GM18951 (cell line): ENCODE data around the gene RAB11FIP5.
"Not testable (repeated sequence)": the region's sequence is repeated elsewhere in the genome, so short reads cannot be mapped to it uniquely, and the experiment has no call there.

Source experiments
- POLR2A ChIP-seq: IDR thresholded peaks from 4 replicates; pipeline ENCODE4 v1.6.1; 2011; ENCODE audit warnings: mild to moderate bottlenecking; ENCODE audit not compliant: insufficient read length, insufficient read depth; ENCODE audit errors: extremely low read depth
- in situ Hi-C: fragments of 300-500 bp; cut with MboI; formaldehyde crosslinking; loops from one replicate; pipeline ENCODE4 v1.12.0; 2022; ENCODE audit warnings: low sequenced_read_pairs, mixed read lengths, inconsistent platforms; ENCODE audit not compliant: unreplicated experiment

Gene RAB11FIP5

GRCh38 chr2:73104933-73105332, 7.8 kb downstream of the RAB11FIP5 start:
- in situ Hi-C loops: no loop called here
- no peak for TF ChIP-seq POLR2A

- in situ Hi-C loops: no loop called here
Measured at GRCh38 chr2:73103018-73103542, 9.7 kb downstream of the RAB11FIP5 start.

GRCh38 chr2:73101626-73102256, 11.0 kb downstream of the RAB11FIP5 start:
- TF ChIP-seq POLR2A: no peak
- in situ Hi-C loops: no loop called here

More at GRCh38 chr2:73103018-73103542, 9.7 kb downstream of the RAB11FIP5 start:
- no peak for TF ChIP-seq POLR2A

GRCh38 chr2:73100956-73101355, 11.8 kb downstream of the RAB11FIP5 start:
- no peak for TF ChIP-seq POLR2A
- in situ Hi-C loops: no loop called here

- in situ Hi-C loops: no loop called here
- no peak for TF ChIP-seq POLR2A
Measured at GRCh38 chr2:73099486-73099885, 13.3 kb downstream of the RAB11FIP5 start.

- in situ Hi-C loops: no loop called here
Measured at GRCh38 chr2:73095910-73096309, 16.8 kb downstream of the RAB11FIP5 start.

GRCh38 chr2:73093601-73094218, 19.0 kb downstream of the RAB11FIP5 start:
- in situ Hi-C loops: not testable (repeated sequence)

More at GRCh38 chr2:73095910-73096309, 16.8 kb downstream of the RAB11FIP5 start:
- no peak for TF ChIP-seq POLR2A

GRCh38 chr2:73092146-73092783, 20.5 kb downstream of the RAB11FIP5 start:
- no peak for TF ChIP-seq POLR2A
- in situ Hi-C loops: no loop called here

- in situ Hi-C loops: no loop called here
- TF ChIP-seq POLR2A: no peak
Measured at GRCh38 chr2:73091696-73092095, 21.1 kb downstream of the RAB11FIP5 start.

- TF ChIP-seq POLR2A: no peak
- in situ Hi-C loops: no loop called here
Measured at GRCh38 chr2:73091164-73091563, 21.6 kb downstream of the RAB11FIP5 start.

GRCh38 chr2:73089270-73090030, 23.3 kb downstream of the RAB11FIP5 start:
- in situ Hi-C loops: loop anchor here (10.0 kb wide), 1 partner anchor 65 kb away; no protein-coding TSS in a partner anchor
- no peak for TF ChIP-seq POLR2A

- TF ChIP-seq POLR2A: no peak
- in situ Hi-C loops: loop anchor here (10.0 kb wide), 1 partner anchor 66 kb away; no protein-coding TSS in a partner anchor
Measured at GRCh38 chr2:73088703-73089102, 24.0 kb downstream of the RAB11FIP5 start.

GRCh38 chr2:73088211-73088610, 24.5 kb downstream of the RAB11FIP5 start:
- in situ Hi-C loops: loop anchor here (10.0 kb wide), 1 partner anchor 67 kb away; no protein-coding TSS in a partner anchor

More at GRCh38 chr2:73088211-73088610, 24.5 kb downstream of the RAB11FIP5 start:
- TF ChIP-seq POLR2A: no peak
